ENCODE measurements around the gene PCYT2. TPM values are rescaled to one million over a fixed set of nuclear protein-coding genes. Genes with fewer than 3 reads are reported as not detected.
A peak's percentile ranks its signal among the peaks of the same experiment; 100 is the strongest.

The PCYT2 gene
- total RNA-seq, 2 donors from 2014 or later, result 13.6 to 81.9 TPM

- no peak for ATAC-seq (ENCODE audit: insufficient number of reproducible peaks, low FRiP score, low read depth)
- Histone ChIP-seq H3K9me3 (no peaks in the 10 kb centered on the region), H3K4me1 (ENCODE audit: control insufficient read depth in 1 of 2, low read depth in 2 of 2) (peaks cover 19 to 39% of the 10 kb centered on the region in 2 donors), H3K4me3 (peak overlapping the region; percentile 77), H3K27ac (no peak overlapping the region), H3K27me3 (replicated peaks; ENCODE audit: insufficient read depth) (no peaks in the 10 kb centered on the region), H3K36me3 (peaks cover 19% of the 10 kb centered on the region)
- no peak for TF ChIP-seq CTCF (IDR thresholded peaks at IDR 0.05)
- no peak for DNase-seq (ENCODE audit: low spot score)
Observed at GRCh38 chr17:81858170-81858966, 52.8 kb downstream of the PCYT2 start.

- no peak overlapping the region for H3K4me3 ChIP-seq
- ATAC-seq (ENCODE audit: insufficient number of reproducible peaks, low FRiP score, low read depth) (no peak), DNase-seq (ENCODE audit: low spot score) (no peak)
- no peaks in the 10 kb centered on the region for H3K27me3 ChIP-seq (replicated peaks; ENCODE audit: insufficient read depth)
- peaks cover 41% of the 10 kb centered on the region for H3K36me3 ChIP-seq
- no peak for TF ChIP-seq CTCF (IDR thresholded peaks at IDR 0.05)
- H3K9me3 ChIP-seq, result no peaks in the 10 kb centered on the region
- no peak overlapping the region for H3K27ac ChIP-seq
- peaks cover 12 to 23% of the 10 kb centered on the region in 2 donors for H3K4me1 ChIP-seq (ENCODE audit: control insufficient read depth in 1 of 2, low read depth in 2 of 2)
Observed at GRCh38 chr17:81854974-81855774, 56.0 kb downstream of the PCYT2 start.

- Histone ChIP-seq H3K27me3 (replicated peaks; ENCODE audit: insufficient read depth) (no peaks in the 10 kb centered on the region), H3K4me1 (ENCODE audit: control insufficient read depth in 1 of 2, low read depth in 2 of 2) (peaks cover 0 to 5% of the 10 kb centered on the region in 2 donors), H3K36me3 (peaks cover 52% of the 10 kb centered on the region), H3K4me3 (no peak overlapping the region), H3K27ac (no peak overlapping the region), H3K9me3 (no peaks in the 10 kb centered on the region)
- DNase-seq (ENCODE audit: low spot score) (no peak), ATAC-seq (ENCODE audit: insufficient number of reproducible peaks, low FRiP score, low read depth) (no peak)
- TF ChIP-seq CTCF (IDR thresholded peaks at IDR 0.05), result no peak
Observed at GRCh38 chr17:81852237-81852636, 59.0 kb downstream of the PCYT2 start.

- Histone ChIP-seq H3K9me3 (no peaks in the 10 kb centered on the region), H3K27me3 (replicated peaks; ENCODE audit: insufficient read depth) (no peaks in the 10 kb centered on the region), H3K27ac (no peak overlapping the region), H3K36me3 (peaks cover 60% of the 10 kb centered on the region), H3K4me3 (no peak overlapping the region), H3K4me1 (ENCODE audit: control insufficient read depth in 1 of 2, low read depth in 2 of 2) (peaks cover 0 to 5% of the 10 kb centered on the region in 2 donors)
- ATAC-seq (ENCODE audit: insufficient number of reproducible peaks, low FRiP score, low read depth) (no peak), DNase-seq (ENCODE audit: low spot score) (no peak)
- TF ChIP-seq CTCF (IDR thresholded peaks at IDR 0.05), result no peak
Observed at GRCh38 chr17:81851423-81851822, 59.8 kb downstream of the PCYT2 start.

Other genes with a start within 250 kb of the PCYT2 start
- 10 to 100 TPM; 13.7 to 33.6 TPM for gene OXLD1, start 244.8 kb downstream of the PCYT2 start, total RNA-seq
- gene CCDC137, start 244.7 kb downstream of the PCYT2 start, total RNA-seq, result 10 to 100 TPM in 1 of 2 donors, 1 to 10 TPM in 1; 7.3 to 10.8 TPM
- gene ARL16, start 227.6 kb downstream of the PCYT2 start, total RNA-seq, result 10 to 100 TPM; 34.4 to 40.7 TPM
- gene HGS, start 227.4 kb downstream of the PCYT2 start, total RNA-seq, result 100 to 1,000 TPM in 1 of 2 donors, 10 to 100 TPM in 1; 93.8 to 108 TPM
- gene MRPL12, start 208.0 kb downstream of the PCYT2 start, total RNA-seq, result 10 to 100 TPM; 19.8 to 33.4 TPM
- 1 to 10 TPM; 2.2 to 4.7 TPM for gene SLC25A10, start 199.1 kb downstream of the PCYT2 start, total RNA-seq
- not detected for gene GCGR, start 107.2 kb downstream of the PCYT2 start, total RNA-seq
- 100 to 1,000 TPM in 1 of 2 donors, 10 to 100 TPM in 1; 57.5 to 116 TPM for gene MCRIP1, start 78.1 kb downstream of the PCYT2 start, total RNA-seq
- not detected for gene PPP1R27, start 76.3 kb downstream of the PCYT2 start, total RNA-seq
- gene P4HB, start 50.9 kb downstream of the PCYT2 start, total RNA-seq, result 100 to 1,000 TPM; 515 to 655 TPM
- gene ARHGDIA, start 40.1 kb downstream of the PCYT2 start, total RNA-seq, result 100 to 1,000 TPM; 206 to 324 TPM
- 10 to 100 TPM; 43.8 to 51.4 TPM for gene ALYREF, start 19.8 kb downstream of the PCYT2 start, total RNA-seq
- 100 to 1,000 TPM in 1 of 2 donors, 10 to 100 TPM in 1; 94.1 to 120 TPM for gene ANAPC11, start 19.7 kb downstream of the PCYT2 start, total RNA-seq
- gene NPB, start 9.2 kb downstream of the PCYT2 start, total RNA-seq, result 1 to 10 TPM in 1 of 2 donors, under 1 TPM in 1; 0.35 to 2.6 TPM
- 10 to 100 TPM; 15.8 to 41.3 TPM for gene SIRT7, start 6.8 kb upstream of the PCYT2 start, total RNA-seq
- gene MAFG, start 16.3 kb upstream of the PCYT2 start, total RNA-seq, result 10 to 100 TPM; 29.8 to 32.1 TPM
- gene PYCR1, start 25.9 kb upstream of the PCYT2 start, total RNA-seq, result 10 to 100 TPM; 14.4 to 15.0 TPM
- not detected for gene MYADML2, start 35.8 kb upstream of the PCYT2 start, total RNA-seq
- gene NOTUM, start 49.8 kb upstream of the PCYT2 start, total RNA-seq, result not detected
- gene ASPSCR1, start 66.2 kb upstream of the PCYT2 start, total RNA-seq, result 10 to 100 TPM; 20.6 to 41.3 TPM
- 10 to 100 TPM; 31.4 to 40.4 TPM for gene CENPX, start 111.5 kb upstream of the PCYT2 start, total RNA-seq
- 10 to 100 TPM in 1 of 2 donors, 1 to 10 TPM in 1; 6.1 to 14.2 TPM for gene LRRC45, start 111.9 kb upstream of the PCYT2 start, total RNA-seq
- 1 to 10 TPM in 1 of 2 donors, not detected in 1; 1.8 TPM for gene RAC3, start 120.3 kb upstream of the PCYT2 start, total RNA-seq
- gene DCXR, start 126.3 kb upstream of the PCYT2 start, total RNA-seq, result 10 to 100 TPM; 33.9 to 87.1 TPM
- 10 to 100 TPM; 39.9 to 45.3 TPM for gene RFNG, start 140.4 kb upstream of the PCYT2 start, total RNA-seq
- gene GPS1, start 140.5 kb upstream of the PCYT2 start, total RNA-seq, result 10 to 100 TPM; 43.2 to 91.9 TPM
- gene DUS1L, start 154.4 kb upstream of the PCYT2 start, total RNA-seq, result 10 to 100 TPM; 77.3 to 88.9 TPM
- 10 to 100 TPM; 49.6 to 50.9 TPM for gene FASN, start 186.8 kb upstream of the PCYT2 start, total RNA-seq

All from thoracic aorta (tissue), 2 donors.